A673 (cell line): Measurements from ENCODE around the gene ARFIP1.

ENCODE experiments used
- CTCF ChIP-seq: fragments of 300-800, 200-600 bp; sonication (generic); conservative IDR thresholded peaks from 2 replicates; pipeline ENCODE4 v1.5.1; 2017; ENCODE audit warnings: low read depth, mild to moderate bottlenecking, antibody characterized with exemption, low read length, moderate library complexity, mixed read lengths
- EZH2 ChIP-seq: fragments of 200-600 bp; sonication (generic); IDR thresholded peaks from 2 replicates; pipeline ENCODE4 v1.6.1; 2017; ENCODE audit warnings: borderline replicate concordance, low read depth, mild to moderate bottlenecking, mixed read lengths, antibody characterized with exemption, low read length; ENCODE audit not compliant: poor library complexity, severe bottlenecking

- no peak for TF ChIP-seq CTCF
- no peak for TF ChIP-seq EZH2
Observed at GRCh38 chr4:152738827-152739226, 40.9 kb upstream of the ARFIP1 start.
